GM12873 (cell line): Measurements from ENCODE around the gene MUC5AC.

Experiments used
- CTCF ChIP-seq: IDR thresholded peaks from 2 replicates; pipeline ENCODE4 v1.5.1; 2012; ENCODE audit warnings: low read depth, mild to moderate bottlenecking, moderate library complexity, low read length, control low read depth; ENCODE audit not compliant: insufficient read depth; ENCODE audit errors: missing control alignments

Gene MUC5AC, protein sequence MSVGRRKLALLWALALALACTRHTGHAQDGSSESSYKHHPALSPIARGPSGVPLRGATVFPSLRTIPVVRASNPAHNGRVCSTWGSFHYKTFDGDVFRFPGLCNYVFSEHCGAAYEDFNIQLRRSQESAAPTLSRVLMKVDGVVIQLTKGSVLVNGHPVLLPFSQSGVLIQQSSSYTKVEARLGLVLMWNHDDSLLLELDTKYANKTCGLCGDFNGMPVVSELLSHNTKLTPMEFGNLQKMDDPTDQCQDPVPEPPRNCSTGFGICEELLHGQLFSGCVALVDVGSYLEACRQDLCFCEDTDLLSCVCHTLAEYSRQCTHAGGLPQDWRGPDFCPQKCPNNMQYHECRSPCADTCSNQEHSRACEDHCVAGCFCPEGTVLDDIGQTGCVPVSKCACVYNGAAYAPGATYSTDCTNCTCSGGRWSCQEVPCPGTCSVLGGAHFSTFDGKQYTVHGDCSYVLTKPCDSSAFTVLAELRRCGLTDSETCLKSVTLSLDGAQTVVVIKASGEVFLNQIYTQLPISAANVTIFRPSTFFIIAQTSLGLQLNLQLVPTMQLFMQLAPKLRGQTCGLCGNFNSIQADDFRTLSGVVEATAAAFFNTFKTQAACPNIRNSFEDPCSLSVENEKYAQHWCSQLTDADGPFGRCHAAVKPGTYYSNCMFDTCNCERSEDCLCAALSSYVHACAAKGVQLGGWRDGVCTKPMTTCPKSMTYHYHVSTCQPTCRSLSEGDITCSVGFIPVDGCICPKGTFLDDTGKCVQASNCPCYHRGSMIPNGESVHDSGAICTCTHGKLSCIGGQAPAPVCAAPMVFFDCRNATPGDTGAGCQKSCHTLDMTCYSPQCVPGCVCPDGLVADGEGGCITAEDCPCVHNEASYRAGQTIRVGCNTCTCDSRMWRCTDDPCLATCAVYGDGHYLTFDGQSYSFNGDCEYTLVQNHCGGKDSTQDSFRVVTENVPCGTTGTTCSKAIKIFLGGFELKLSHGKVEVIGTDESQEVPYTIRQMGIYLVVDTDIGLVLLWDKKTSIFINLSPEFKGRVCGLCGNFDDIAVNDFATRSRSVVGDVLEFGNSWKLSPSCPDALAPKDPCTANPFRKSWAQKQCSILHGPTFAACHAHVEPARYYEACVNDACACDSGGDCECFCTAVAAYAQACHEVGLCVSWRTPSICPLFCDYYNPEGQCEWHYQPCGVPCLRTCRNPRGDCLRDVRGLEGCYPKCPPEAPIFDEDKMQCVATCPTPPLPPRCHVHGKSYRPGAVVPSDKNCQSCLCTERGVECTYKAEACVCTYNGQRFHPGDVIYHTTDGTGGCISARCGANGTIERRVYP (N-terminal part only)

GRCh38 chr11:1157645-1158591, at the start of gene MUC5AC:
TSS of gene MUC5AC (plus strand) at chr11:1157953. CDS start at chr11:1158000, 47 bp downstream.
- no peak for TF ChIP-seq CTCF

GRCh38 chr11:1108246-1108900, 49.4 kb upstream of the MUC5AC start:
- no peak for TF ChIP-seq CTCF

GRCh38 chr11:1109101-1109917, 48.4 kb upstream of the MUC5AC start:
- TF ChIP-seq CTCF, result no peak

GRCh38 chr11:1109918-1110705, 47.6 kb upstream of the MUC5AC start:
- TF ChIP-seq CTCF, result no peak

- no peak for TF ChIP-seq CTCF
These were observed 46.1 kb upstream of the MUC5AC start for GRCh38 chr11:1111545-1112212.
